Activated naive CD8-positive, alpha-beta T cell treated with anti-CD3 and anti-CD28 coated beads, Interleukin-2, amount 10 ng/mL, durations not matched to agents 7 days and 5 days (primary cell): ENCODE data around the gene CC2D2B. TPM values are rescaled to one million over a fixed set of nuclear protein-coding genes. Genes with fewer than 3 reads are reported as not detected.
"Not testable (repeated sequence)": the region's sequence is repeated elsewhere in the genome, so short reads cannot be mapped to it uniquely, and the experiment has no call there.

ENCODE experiments used
- ATAC-seq: fragments of 150-1000 bp; cut with Tn5 transposase; one replicate; pipeline ENCODE4 v1.10.0; 2021; ENCODE audit warnings: low read depth, moderate library complexity
- POLR2A ChIA-PET: fragments of 350-600 bp; sonication (Branson Sonifier 250); formaldehyde crosslinking; loops from one replicate; lab custom pipeline; 2021; ENCODE audit warnings: antibody characterized with exemption; lab: Charles Lee
- DNase-seq: peaks from one replicate; pipeline ENCODE4 v3.0.0; 2021
- H3K27ac Mint-ChIP-seq: one replicate; pipeline ENCODE4 v1.8.0; 2022; ENCODE audit warnings: mild to moderate bottlenecking, mixed read lengths
- H3K27me3 Mint-ChIP-seq: one replicate; pipeline ENCODE4 v1.8.0; 2022; ENCODE audit warnings: mild to moderate bottlenecking, moderate library complexity, mixed read lengths
- H3K36me3 Mint-ChIP-seq: one replicate; pipeline ENCODE4 v1.8.0; 2021; ENCODE audit warnings: mild to moderate bottlenecking, mixed read lengths
- H3K4me1 Mint-ChIP-seq: one replicate; pipeline ENCODE4 v1.8.0; 2021; ENCODE audit warnings: mixed read lengths
- H3K4me3 Mint-ChIP-seq: one replicate; pipeline ENCODE4 v1.8.0; 2022; ENCODE audit warnings: mild to moderate bottlenecking, moderate library complexity, mixed read lengths
- H3K9me3 Mint-ChIP-seq: one replicate; pipeline ENCODE4 v1.8.0; 2021; ENCODE audit warnings: mixed read lengths
- total RNA-seq, 2 experiments: library from RNA; stranded (reverse); gene quantifications; one replicate each; pipeline ENCODE4 v1.2.3, GENCODE V29; 2021

Gene CC2D2B
- total RNA-seq, 2 experiments from 2014 or later, result 0.48 TPM; not detected in 1

DNA sequence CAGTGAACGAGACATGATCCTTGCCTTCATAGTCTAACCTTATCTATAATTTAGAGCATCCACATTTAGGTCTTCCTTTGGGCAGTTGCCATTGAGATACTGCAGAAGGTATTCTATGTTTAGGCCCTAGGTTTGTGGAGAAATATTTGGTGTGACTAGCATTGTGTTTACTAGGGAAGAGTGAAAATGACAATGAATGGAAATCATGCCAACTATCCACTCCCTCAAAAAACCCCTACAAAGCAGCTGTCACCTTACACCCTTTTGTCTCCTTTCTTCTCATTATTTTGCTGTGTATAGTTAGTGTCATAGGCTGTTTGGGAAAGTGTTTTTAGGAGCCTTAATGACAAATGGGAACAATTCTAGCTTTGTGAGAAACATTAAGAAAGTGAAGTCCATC, 138.8 kb downstream of the CC2D2B start:
- no peak overlapping the region for H3K27ac Mint-ChIP-seq
- no peak overlapping the region for H3K4me3 Mint-ChIP-seq
- peaks cover 32% of the 10 kb centered on the region for H3K4me1 Mint-ChIP-seq
- no peak for DNase-seq
- no peak for ATAC-seq
- POLR2A ChIA-PET, result no interaction called here
- no peaks in the 10 kb centered on the region for H3K9me3 Mint-ChIP-seq
- H3K27me3 Mint-ChIP-seq, result no peaks in the 10 kb centered on the region
- H3K36me3 Mint-ChIP-seq, result peaks cover 28% of the 10 kb centered on the region

GRCh38 chr10:96047004-96047649, 139.4 kb downstream of the CC2D2B start:
- POLR2A ChIA-PET, result no interaction called here
- ATAC-seq (no peak), DNase-seq (no peak)
- peaks cover 34% of the 10 kb centered on the region for H3K36me3 Mint-ChIP-seq
- H3K27ac Mint-ChIP-seq, result no peak overlapping the region
- H3K4me1 Mint-ChIP-seq, result peaks cover 37% of the 10 kb centered on the region
- no peaks in the 10 kb centered on the region for H3K27me3 Mint-ChIP-seq
- H3K4me3 Mint-ChIP-seq, result no peak overlapping the region
- H3K9me3 Mint-ChIP-seq, result no peaks in the 10 kb centered on the region

GRCh38 chr10:96047925-96048324, 140.2 kb downstream of the CC2D2B start:
- H3K4me3 Mint-ChIP-seq, H3K27ac Mint-ChIP-seq, H3K9me3 Mint-ChIP-seq, DNase-seq, POLR2A ChIA-PET, H3K27me3 Mint-ChIP-seq, ATAC-seq: not testable (repeated sequence)
- Mint-ChIP-seq H3K36me3 (peaks cover 42% of the 10 kb centered on the region), H3K4me1 (peaks cover 32% of the 10 kb centered on the region)

GRCh38 chr10:96049340-96049739, 141.6 kb downstream of the CC2D2B start:
- no peaks in the 10 kb centered on the region for H3K27me3 Mint-ChIP-seq
- peaks cover 45% of the 10 kb centered on the region for H3K36me3 Mint-ChIP-seq
- no peak for ATAC-seq
- POLR2A ChIA-PET, result no interaction called here
- DNase-seq, result no peak
- H3K9me3 Mint-ChIP-seq, result no peaks in the 10 kb centered on the region
- peaks cover 32% of the 10 kb centered on the region for H3K4me1 Mint-ChIP-seq
- H3K4me3 Mint-ChIP-seq, result no peak overlapping the region
- H3K27ac Mint-ChIP-seq, result no peak overlapping the region

DNA sequence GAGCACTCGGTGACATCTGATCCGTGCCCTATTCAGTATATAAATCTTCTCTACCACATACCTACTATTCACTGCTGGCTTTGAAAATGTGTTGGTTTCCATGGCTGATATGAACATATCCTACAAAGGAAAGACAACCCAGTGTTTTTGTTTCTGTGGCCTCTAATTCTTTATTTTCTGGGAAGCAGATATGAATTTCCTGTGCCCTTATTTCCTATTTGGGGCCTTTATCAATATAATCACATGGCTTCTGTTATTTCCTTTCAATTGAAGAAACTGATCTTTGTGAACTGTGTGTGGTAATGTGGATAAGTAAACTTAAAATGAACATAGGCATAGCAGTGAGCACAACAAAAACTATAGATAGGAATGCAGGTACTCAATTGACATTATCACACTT, 146.2 kb downstream of the CC2D2B start:
- POLR2A ChIA-PET, result no interaction called here
- Mint-ChIP-seq H3K9me3 (no peaks in the 10 kb centered on the region), H3K4me3 (no peak overlapping the region), H3K36me3 (peaks cover 55% of the 10 kb centered on the region), H3K27me3 (no peaks in the 10 kb centered on the region), H3K27ac (no peak overlapping the region), H3K4me1 (peaks cover 15% of the 10 kb centered on the region)
- DNase-seq (no peak), ATAC-seq (no peak)

DNA sequence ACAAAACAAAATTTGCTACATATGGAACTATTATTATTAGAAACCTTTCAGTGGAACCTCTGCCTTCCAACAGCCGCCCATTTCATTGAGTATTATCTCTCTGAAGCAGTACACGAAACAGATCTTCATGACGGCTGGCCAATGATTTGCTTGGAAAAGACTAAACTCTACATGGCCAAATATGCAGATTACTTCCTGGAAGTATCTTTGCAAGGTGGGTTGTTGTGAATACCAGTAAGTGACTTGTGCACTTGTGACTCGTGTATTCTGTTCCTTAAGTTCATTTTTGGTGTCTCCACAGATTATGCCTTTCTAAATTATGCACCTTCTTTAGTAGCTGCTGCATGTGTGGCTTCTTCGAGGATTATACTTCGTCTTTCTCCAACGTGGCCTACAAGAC, 149.0 kb downstream of the CC2D2B start:
- H3K36me3 Mint-ChIP-seq, result peaks cover 44% of the 10 kb centered on the region
- DNase-seq (no peak), ATAC-seq (no peak)
- POLR2A ChIA-PET, result interaction anchor here (1.0 kb wide), 1 partner anchor 33 kb away, joined by 3 read pairs; no protein-coding TSS in a partner anchor
- H3K27me3 Mint-ChIP-seq, result no peaks in the 10 kb centered on the region
- peaks cover 10% of the 10 kb centered on the region for H3K4me1 Mint-ChIP-seq
- H3K9me3 Mint-ChIP-seq, result no peaks in the 10 kb centered on the region
- no peak overlapping the region for H3K27ac Mint-ChIP-seq
- H3K4me3 Mint-ChIP-seq, result no peak overlapping the region

- Mint-ChIP-seq H3K27ac (no peak overlapping the region), H3K9me3 (peaks cover 1% of the 10 kb centered on the region), H3K4me1 (peaks cover 19% of the 10 kb centered on the region), H3K36me3 (peaks cover 47% of the 10 kb centered on the region), H3K27me3 (no peaks in the 10 kb centered on the region), H3K4me3 (no peak overlapping the region)
- no peak for DNase-seq
- POLR2A ChIA-PET, result no interaction called here
- no peak for ATAC-seq
These were observed 153.5 kb downstream of the CC2D2B start for GRCh38 chr10:96061232-96061631.

DNA sequence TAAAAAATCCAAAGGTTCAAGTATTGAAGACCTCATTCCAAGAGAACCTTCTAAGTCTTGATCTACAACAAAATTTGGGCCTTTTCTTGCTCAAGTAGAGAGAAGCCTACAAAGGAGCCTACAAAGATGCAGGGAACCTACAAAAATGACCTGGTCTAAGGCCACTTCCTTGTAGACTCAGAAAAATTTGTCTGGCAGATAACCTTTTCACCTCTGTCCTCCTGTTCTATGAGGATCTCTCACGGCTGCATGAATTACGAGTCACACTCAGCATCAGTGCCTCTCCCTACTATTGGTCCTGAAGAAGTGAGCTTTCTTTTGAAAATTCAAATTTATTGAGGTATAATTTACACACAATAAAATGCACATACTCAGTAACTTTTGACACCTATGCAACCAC, 164.9 kb downstream of the CC2D2B start:
- Mint-ChIP-seq H3K4me1 (peaks cover 17% of the 10 kb centered on the region), H3K4me3 (no peak overlapping the region), H3K27me3 (no peaks in the 10 kb centered on the region), H3K36me3 (peaks cover 13% of the 10 kb centered on the region), H3K9me3 (peaks cover 3% of the 10 kb centered on the region), H3K27ac (no peak overlapping the region)
- POLR2A ChIA-PET, result no interaction called here
- DNase-seq (no peak), ATAC-seq (no peak)

DNA sequence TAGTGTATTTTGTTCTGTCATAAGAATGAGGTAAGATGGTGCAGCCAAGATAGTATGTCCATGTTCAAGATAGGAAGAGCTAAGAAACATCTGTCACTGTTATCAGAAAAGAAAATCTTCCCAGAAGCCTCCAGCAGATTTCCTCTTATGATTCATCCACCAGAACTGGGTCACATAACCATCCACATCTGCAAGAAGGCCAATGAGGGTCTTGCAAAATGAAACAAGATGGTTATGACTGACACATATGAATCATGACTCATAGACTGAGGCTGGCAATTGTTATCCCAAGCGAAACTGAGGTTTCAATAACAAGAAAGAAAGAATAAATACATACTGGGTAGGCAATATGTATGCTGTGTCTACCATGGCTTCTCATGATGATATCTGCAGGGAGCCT, 165.9 kb downstream of the CC2D2B start:
- H3K4me3 Mint-ChIP-seq, result no peak overlapping the region
- DNase-seq, result no peak
- H3K27me3 Mint-ChIP-seq, result no peaks in the 10 kb centered on the region
- peak; percentile 78 for ATAC-seq
- peak overlapping the region; percentile 13 for H3K27ac Mint-ChIP-seq
- H3K9me3 Mint-ChIP-seq, result peaks cover 3% of the 10 kb centered on the region
- POLR2A ChIA-PET, result interaction anchor here (1.0 kb wide), 1 partner anchor 16 kb away, joined by 4 read pairs; no protein-coding TSS in a partner anchor
- H3K36me3 Mint-ChIP-seq, result peaks cover 16% of the 10 kb centered on the region
- peaks cover 17% of the 10 kb centered on the region for H3K4me1 Mint-ChIP-seq

DNA sequence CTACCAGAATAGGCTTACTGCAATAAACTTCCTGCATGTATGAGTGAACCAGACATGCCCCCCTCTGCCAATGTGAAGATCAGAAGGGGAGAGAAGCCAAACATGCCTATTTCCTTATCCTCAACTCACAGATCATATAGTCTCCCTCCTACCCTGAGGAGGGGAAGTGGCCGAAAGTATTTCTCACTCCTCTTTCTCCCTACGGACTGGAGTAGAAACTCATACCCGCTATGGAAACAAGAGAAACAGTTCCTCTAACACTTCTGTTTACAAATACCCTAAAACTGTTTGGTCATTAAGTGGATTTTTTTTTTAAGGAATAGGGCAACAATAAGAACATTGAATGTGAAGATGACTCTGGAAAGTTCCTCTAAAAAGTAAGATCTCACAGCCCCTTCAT, 167.0 kb downstream of the CC2D2B start:
- H3K27me3 Mint-ChIP-seq, result no peaks in the 10 kb centered on the region
- POLR2A ChIA-PET, result interaction anchor here (0.8 to 1.0 kb wide), 2 partner anchors 15 kb away, joined by 4 read pairs; no protein-coding TSS in a partner anchor
- peaks cover 19% of the 10 kb centered on the region for H3K36me3 Mint-ChIP-seq
- no peak for DNase-seq
- no peak overlapping the region for H3K4me3 Mint-ChIP-seq
- ATAC-seq, result no peak
- H3K27ac Mint-ChIP-seq, result no peak overlapping the region
- H3K4me1 Mint-ChIP-seq, result peaks cover 21% of the 10 kb centered on the region
- H3K9me3 Mint-ChIP-seq, result peaks cover 3% of the 10 kb centered on the region

GRCh38 chr10:96075977-96076376, 168.2 kb downstream of the CC2D2B start:
- POLR2A ChIA-PET, result interaction anchor here (0.6 kb wide), 1 partner anchor 153 kb away, joined by 3 read pairs; no protein-coding TSS in a partner anchor
- H3K36me3 Mint-ChIP-seq, result peaks cover 22% of the 10 kb centered on the region
- ATAC-seq, result no peak
- no peak overlapping the region for H3K27ac Mint-ChIP-seq
- no peak for DNase-seq
- H3K4me3 Mint-ChIP-seq, result no peak overlapping the region
- H3K9me3 Mint-ChIP-seq, result peaks cover 3% of the 10 kb centered on the region
- H3K4me1 Mint-ChIP-seq, result peaks cover 23% of the 10 kb centered on the region
- no peaks in the 10 kb centered on the region for H3K27me3 Mint-ChIP-seq

- no peak overlapping the region for H3K4me3 Mint-ChIP-seq
- H3K9me3 Mint-ChIP-seq, result peaks cover 3% of the 10 kb centered on the region
- no peak for ATAC-seq
- H3K4me1 Mint-ChIP-seq, result peaks cover 19% of the 10 kb centered on the region
- no peaks in the 10 kb centered on the region for H3K27me3 Mint-ChIP-seq
- peaks cover 24% of the 10 kb centered on the region for H3K36me3 Mint-ChIP-seq
- POLR2A ChIA-PET, result no interaction called here
- H3K27ac Mint-ChIP-seq, result no peak overlapping the region
- no peak for DNase-seq
These were observed 169.4 kb downstream of the CC2D2B start for GRCh38 chr10:96077156-96077555.

GRCh38 chr10:96082153-96082552, 174.4 kb downstream of the CC2D2B start:
- Mint-ChIP-seq H3K27ac (no peak overlapping the region), H3K4me1 (peaks cover 5% of the 10 kb centered on the region), H3K27me3 (no peaks in the 10 kb centered on the region), H3K4me3 (no peak overlapping the region), H3K36me3 (peaks cover 18% of the 10 kb centered on the region), H3K9me3 (no peaks in the 10 kb centered on the region)
- DNase-seq (no peak), ATAC-seq (no peak)
- POLR2A ChIA-PET, result no interaction called here
